HG03575 (cell line): ENCODE data around the gene DDX19B.
"Not testable (repeated sequence)": the region's sequence is repeated elsewhere in the genome, so short reads cannot be mapped to it uniquely, and the experiment has no call there.

Experiments
- ATAC-seq: cut with Tn5 transposase; IDR thresholded peaks from one replicate; pipeline ENCODE4 v1.9.1; 2021; ENCODE audit not compliant: unreplicated experiment, insufficient number of reproducible peaks, low FRiP score; ENCODE audit errors: extremely low read depth

DDX19B gene

DNA sequence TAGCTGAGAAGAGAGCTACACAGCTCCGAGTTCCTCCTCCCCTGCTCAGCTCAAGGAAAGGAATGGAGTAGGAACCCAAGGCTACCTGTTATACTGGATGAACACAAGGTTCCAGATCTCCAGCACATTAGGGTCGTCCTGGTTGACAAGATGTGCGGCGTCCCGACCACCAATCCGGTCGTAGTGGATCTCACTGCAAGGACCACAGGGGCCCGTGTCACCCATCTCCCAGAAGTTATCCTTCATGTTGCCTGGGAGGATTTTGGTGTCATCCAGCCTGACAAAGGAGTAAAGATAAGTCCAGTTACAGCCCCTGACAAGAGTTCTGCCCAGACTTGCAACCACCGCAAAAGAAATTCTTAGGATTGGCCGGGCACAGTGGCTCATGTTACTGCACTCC is 27.3 kb upstream of the DDX19B start:
- no peak for ATAC-seq

DNA sequence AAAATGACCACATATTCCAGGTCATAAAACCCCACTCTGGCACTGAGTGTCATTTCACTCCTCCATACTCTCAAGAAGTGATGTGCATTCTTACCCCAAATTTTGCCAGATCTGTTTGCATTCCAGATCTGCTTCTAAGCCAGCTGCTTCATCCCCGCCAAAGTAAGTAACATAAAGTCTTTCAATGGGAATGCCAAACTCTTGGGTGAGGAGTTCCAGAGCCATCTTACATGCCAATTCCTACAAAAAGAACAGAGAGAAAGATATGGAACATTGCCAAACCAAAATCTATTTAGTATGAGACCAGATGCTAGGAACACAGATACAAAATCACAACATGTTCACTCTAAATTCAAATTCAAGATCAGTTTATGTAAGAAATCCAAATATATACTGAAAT is 22.6 kb upstream of the DDX19B start:
- ATAC-seq: no peak

DNA sequence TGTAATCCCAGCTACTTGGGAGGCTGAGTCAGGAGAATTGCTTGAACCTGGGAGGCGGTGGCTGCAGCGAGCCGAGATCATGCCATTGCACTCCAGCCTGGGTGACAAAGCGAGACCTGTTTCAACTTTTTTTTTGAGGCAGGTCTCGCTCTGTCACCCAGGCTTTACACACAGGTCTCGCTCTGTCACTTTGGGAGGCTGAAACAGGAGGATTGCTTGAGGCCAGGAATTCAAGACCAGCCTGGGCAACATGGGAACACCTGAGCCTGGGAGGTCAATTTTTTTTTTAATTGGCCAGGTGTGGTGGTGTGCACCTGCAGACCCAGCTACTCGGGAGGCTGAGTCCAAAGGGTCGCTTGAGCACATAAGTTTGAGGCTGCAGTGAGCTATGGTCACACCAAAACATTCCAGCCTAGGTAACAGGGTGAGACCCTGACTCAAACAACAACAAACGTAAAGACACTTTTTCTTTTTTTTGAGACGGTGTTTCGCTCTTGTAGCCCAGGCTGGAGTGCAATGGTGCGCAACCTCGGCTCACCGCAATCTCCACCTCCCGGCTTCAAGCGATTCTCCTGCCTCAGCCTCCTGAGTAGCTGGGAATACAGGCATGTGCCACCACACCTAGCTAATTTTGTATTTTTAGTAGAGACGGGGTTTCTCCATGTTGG is 11.5 kb upstream of the DDX19B start:
- not testable (repeated sequence) for ATAC-seq

DNA sequence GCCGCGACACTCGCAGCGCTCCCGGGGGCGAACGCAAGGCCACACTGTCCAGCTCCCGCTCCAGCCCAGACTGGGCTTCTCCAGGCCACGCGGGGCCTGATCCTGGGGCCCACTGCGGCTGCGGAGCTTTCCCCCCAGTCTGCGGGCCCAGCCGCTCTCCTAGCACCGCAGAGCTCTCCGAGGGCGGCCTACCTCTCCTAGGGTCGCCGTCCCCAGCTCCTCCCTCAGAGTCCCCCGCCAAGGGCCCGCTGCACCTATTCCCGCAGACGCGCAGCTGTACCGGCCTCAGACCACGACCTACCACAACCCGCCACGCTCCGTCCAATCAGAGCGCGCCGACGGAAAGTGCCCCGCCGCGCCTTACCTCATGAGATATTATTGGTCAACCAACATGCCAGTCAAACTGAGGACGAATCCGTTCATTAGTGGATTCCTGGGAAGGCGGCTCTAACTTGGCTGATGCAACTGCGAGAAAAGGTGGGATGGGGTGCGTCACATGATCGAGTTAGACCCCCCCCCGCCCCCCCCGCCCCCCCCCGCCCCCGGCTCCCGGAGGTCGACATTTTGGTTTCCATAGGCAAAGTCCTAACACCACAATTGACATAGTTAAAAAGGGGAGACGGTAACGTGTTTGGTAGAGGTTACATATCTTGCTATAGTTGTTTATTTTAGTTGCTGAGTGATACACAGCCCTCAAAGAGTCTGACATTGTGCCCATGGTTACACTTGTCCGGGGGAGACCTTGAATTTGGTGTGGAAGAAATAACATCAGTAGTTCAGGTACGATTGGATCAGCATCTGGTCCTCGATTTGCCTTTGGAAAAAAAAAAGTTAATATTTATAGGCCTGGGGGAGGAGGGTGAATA is 9.5 kb upstream of the DDX19B start, which contains the start of gene AARS1:
TSS of gene AARS1 (minus strand) at position 278 of the 866 bp plus-strand sequence. CDS start 6,743 bp downstream, outside the sequence.
- peak; percentile 42 for ATAC-seq

DNA sequence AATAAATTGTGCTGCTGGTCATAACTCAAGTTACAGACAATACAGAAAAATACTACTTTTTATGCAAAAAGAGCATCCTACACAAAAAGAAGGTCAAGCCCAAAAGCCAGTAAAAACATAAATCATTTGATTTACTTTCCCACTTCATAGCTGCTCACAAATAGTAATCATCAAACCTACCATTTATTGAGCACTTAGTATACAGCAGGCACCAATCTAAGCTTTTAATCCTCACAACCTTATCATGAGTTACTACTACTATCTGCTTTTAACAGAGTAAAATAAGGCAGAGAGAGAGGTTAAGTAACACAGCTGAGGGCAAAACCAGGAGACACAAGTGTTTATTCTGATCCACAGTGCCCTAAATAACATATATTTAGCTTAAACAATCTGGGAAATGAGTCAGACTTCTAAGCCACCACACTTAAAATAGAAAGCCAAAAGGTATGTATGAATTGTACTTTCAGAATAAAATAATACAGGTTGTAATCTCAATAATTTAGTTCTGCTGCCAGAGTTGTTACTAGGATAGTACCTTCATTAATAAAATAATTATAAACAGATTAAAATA is 8.0 kb upstream of the DDX19B start:
- ATAC-seq: no peak

DNA sequence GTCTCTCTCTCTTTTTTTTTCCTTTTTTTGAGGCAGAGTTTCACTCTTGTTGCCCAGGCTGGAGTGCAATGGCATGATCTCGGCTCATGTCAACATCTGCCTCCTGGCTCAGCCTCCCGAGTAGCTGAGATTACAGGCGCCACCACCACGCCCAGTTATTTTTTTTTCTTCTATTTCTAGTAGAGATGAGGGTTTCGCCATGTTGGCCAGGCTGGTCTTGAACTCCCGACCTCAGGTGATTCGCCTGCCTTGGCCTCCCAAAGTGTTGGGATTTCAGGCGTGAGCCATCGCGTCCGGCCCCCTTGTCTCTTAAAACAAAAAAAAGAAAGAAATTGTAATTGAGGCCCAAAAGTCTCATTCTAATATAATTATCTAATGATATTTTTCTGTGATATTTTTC is 6.8 kb upstream of the DDX19B start:
- ATAC-seq: not testable (repeated sequence)

DNA sequence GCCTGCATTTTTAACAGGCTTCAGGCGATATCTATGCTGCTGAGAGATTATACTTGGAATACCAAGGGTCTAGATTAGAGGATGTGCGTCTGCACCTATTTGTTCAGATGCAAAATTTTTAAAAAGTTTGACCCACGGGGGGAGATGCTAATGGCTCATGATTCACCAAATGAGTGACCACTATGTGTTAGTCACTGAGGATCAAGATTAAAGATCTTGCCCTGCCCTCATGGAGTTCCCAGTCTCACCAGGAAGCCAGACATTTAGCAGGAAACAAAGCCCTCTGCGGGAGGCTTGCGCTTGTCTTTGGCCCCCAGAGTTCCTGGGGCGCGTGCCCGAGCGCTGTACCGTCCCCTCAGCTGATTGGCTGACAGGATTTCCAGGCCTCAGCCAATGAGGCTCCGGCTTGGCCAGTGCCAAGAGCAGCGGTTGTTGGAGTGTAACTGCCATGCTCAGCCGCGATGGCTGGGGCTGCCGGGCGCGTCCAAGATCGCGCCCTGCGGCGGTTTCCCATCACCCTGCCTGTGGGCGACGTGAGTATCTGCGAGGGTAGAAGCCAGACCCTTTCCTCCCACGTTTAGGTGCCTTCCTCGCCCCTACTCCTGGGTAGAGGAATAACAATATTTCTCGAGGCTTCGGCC is 4.5 kb upstream of the DDX19B start:
- no peak for ATAC-seq

DNA sequence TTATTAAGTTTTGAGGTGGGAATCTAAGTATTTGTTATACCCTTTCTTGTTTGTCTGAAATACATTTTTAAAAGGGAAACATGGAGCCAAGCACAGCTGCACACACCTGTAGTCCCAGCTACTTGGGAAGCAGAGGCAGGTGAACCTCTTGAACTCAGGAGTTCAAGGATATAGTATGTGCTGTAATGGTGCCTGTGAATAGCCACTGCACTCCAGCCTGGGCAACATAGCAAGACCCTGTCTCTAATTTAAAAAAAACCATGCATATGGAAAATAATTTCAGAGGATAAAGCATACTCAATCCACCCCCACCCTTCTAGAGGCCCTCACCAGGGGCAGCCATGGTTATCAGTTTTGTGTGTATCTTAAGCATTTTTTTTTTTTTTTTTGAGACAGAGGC is 3.4 kb upstream of the DDX19B start:
- ATAC-seq: no peak

DNA sequence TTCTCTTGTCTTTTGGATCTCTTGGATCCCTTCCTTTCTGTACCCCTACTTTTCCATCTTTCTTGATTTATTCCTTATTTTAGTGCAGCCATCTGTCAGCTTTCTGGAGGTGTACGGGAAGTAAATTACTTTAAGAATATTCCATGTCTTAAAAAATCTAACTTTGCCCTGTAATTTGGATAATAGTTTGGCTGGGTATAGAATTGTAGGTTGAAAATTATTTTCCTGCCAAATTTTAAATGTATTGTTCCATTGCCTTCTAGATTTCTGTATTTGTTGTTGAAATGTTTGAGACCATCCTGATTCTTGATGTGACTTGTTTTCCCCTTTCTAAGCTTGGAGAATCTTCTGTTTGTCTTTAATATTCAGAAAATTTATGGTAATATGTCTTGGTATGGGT is 2.1 kb downstream of the DDX19B start:
- no peak for ATAC-seq

DNA sequence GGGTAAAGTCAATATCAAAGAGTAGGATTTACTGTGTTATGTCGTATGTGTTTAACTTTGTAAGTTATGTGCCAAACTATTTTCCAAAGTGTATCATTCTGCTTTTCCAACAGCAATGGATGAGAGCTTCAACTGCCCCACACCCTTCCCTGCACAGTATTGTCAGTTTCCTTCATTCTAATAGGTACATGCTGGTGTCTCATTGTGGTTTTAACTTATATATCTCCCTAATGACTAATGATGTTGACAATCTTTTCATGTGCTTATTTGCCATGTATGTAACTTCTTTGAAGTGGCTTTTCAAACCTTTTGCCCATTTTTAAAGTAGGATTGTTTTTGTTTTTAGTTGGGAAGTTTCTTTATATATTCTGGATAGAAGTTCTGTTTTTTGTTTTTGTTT is 3.8 kb downstream of the DDX19B start:
- ATAC-seq: no peak

DNA sequence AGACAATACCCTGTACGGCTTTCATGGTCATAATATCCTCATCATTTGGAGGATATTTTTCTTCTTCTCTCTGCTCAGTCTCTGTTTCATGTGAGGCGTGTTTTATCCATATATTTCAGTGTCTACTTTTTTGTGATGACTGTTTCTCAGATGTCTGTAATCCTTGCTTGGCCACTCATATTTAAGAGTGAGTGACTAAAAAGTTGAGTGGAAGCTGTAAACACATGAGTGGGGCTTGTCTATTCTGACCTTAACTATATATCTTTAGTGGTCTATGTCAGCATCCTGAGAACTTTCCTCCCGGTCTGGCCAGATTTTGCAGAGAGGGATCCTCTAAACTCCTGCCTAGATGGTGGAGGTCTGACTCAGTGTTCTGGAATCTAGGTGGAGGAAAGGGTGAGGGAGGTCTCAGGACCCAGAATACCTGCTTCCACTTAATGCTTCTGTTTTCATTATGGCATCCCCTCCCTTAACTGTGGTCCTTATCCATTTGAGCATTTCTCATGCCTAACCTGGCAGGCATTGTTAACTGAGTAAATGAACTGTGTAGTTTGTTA is 6.0 kb downstream of the DDX19B start:
- no peak for ATAC-seq

DNA sequence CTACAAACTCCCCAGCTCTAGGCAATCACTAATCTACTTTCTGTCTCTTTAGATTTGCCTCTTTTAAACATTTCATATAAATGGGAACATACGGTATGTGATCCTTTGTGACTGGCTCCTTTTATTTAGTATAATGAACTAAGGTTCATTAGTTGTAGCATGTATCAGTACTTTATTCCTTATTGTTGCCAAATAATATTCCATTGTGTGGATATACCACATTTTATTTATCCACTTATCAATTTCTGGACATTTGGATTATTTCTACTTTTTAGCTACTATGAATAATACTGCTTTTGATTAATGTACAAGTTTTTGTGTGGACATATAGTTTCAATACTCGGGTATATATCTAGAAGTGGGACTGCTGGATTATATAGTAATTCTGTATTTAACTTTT is 7.9 kb downstream of the DDX19B start:
- ATAC-seq: no peak

DNA sequence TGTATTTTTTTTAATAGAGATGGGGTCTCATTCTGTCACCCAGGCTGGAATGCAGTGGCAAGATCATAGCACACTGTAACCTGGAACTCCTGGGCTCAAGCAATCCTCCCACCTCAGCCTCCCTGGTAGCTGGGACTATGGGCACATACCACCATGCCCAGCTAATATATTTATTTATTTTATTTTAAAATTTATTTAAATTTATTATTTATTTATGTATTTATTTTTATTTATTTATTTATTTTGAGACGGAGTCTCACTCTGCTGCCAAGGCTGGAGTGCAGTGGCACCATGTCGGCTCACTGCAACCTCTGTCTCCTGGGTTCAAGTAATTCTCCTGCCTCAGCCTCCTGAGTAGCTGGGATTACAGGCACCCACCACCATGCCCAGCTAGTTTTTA is 8.7 kb downstream of the DDX19B start:
- not testable (repeated sequence) for ATAC-seq

DNA sequence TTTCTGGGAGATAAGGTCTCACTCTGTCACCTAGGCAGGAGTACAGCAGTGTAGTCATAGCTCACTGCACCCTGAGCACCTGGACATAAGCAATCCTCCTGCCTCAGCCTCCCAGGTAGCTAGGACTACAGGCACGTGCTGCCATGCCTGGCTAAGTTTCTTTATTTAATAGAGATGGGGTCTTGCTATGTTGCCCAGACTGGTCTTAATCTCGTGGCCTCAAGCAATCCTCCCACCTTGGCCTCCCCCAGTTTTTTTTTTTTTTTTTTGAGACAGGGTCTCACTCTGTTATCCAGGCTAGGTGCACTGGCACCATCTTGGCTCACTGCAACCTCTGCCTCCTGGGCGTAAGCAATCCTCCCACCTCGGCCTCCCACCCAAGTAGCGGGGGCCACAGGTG is 21.1 kb downstream of the DDX19B start:
- ATAC-seq: no peak

DNA sequence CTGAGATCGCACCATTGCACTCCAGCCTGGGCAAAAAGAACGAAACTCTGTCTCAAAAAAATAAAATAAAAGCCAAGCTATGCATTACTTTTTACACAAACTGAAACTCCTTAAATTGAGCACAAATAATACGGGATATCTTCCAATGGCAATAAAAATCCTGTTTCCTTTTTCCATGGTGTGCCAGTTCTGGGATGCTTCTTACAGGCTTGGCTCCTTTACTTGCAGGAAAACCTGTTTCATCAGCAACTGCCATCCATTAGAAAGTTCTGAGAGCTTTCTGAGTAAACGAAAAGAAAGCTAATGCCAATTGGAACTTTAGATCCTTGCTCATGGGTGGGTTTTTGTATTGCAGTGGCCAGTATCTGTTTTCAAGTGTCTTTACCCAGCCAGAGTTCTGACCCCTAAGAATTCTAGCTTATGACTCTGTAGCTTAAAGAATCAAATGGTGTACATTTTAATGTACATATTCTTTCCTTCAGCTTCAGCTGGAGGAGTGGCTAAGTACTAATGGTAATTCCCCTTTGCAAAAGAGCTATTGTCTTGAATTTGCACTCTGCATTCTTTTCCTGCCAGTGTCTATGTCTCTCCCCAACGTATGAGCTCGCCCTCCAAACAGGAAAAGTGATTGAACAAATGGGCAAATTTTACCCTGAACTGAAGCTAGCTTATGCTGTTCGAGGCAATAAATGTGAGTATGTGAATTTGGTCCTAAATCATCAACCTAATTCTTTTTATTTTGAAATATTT is 26.2 kb downstream of the DDX19B start:
- ATAC-seq: no peak

DNA sequence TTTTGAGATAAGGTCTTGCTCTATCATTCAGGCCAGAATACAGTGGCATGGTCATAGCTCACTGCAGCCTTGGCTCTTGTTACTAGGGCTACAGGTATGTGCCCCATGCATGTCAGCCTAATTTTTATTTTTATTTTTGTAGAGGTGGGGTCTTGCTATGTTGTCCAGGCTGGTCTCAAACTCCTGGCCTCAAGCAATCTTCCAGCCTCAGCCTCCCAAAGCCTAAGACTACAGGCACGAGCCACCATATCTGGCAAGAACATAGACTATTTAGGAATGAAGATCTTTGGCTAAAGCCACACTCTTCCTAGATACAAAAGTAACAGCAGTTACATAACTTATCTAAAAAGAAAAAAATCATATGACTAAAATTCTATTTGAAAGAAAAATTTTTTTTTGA is 32.1 kb downstream of the DDX19B start:
- no peak for ATAC-seq

DNA sequence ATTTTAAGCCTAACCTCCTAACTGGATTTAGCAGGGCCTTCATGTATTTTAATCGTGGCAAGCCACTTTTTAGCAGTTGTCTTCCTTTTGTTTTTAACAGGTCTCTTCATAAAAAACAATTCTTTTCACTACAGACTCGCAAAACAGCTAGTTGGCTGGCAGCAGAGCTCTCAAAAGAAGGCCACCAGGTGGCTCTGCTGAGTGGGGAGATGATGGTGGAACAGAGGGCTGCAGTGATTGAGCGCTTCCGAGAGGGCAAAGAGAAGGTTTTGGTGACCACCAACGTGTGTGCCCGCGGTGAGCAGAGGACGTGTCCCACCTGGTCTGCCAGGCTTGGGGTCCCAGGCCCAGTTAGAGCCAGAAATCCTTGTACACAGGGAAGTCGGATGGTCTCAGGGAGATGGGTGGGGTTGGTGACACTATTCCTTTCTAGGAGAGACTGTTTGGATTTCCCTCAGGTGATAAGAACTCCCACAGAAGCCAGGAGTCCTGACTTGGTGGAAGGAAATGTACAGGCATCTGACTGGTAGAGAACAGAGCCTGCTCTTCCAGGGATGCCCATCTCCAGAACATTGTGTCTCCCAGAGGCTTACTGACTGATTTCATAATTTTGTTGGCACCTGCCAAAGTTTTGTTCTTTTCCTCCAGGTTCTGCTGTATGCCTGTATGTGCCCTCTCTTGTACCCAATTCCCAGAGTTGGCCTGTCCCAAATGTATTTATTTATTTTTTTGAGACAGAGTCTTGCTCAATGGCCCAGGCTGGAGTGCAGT is 32.8 kb downstream of the DDX19B start:
- ATAC-seq: no peak

DNA sequence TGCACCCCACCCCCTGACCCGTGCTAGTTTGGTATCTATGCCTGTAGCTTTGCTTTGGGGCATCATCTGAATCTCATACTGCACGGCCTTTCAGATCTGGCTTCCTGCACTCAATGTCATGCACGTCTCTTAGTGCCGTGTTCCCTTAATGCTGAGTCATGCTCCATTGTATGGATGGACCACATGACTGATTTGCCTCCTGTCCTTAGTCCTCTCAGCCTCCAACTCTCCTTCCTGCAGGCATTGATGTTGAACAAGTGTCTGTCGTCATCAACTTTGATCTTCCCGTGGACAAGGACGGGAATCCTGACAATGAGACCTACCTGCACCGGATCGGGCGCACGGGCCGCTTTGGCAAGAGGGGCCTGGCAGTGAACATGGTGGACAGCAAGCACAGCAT is 33.7 kb downstream of the DDX19B start:
- not testable (repeated sequence) for ATAC-seq
